ENCODE measurements around the gene RPRD1B.
"Not testable (repeated sequence)": the region's sequence is repeated elsewhere in the genome, so short reads cannot be mapped to it uniquely, and the experiment has no call there.

DNA sequence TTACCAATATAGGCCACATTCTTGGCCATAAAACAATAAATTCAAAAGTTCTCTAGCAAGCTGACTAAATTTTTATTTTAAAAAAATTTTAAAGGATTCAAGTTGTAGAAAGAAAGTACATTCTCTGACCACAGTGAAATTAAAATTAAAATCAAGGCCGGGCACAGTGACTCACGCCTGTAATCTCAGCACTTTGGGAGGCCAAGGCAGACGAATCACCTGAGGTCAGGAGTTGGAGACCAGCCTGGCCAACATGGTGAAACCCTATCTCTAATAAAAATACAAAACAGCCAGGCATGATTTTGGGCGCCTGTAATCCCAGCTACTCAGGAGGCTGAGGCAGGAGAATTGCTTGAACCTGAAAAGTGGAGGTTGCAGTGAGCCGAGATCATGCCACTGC is 68.7 kb downstream of the RPRD1B start:
- not testable (repeated sequence) for TF ChIP-seq CTCF, POLR2AphosphoS5 (IDR thresholded peaks at IDR 0.05)
